ENCODE results near the gene MOB1A. TPM values are rescaled to one million over a fixed set of nuclear protein-coding genes. Genes with fewer than 3 reads are reported as not detected.

MOB1A gene
- total and polyA plus RNA-seq, 10 of the 15 experiments (the other 5 are each of a cell fraction or from before 2014, with no cell fraction given), result 41.2 to 232 (median 172) TPM

GRCh38 chr2:74181739-74182138 lies 3.1 kb upstream of the MOB1A start (continued):
- TF ChIP-seq, protein P1, sequence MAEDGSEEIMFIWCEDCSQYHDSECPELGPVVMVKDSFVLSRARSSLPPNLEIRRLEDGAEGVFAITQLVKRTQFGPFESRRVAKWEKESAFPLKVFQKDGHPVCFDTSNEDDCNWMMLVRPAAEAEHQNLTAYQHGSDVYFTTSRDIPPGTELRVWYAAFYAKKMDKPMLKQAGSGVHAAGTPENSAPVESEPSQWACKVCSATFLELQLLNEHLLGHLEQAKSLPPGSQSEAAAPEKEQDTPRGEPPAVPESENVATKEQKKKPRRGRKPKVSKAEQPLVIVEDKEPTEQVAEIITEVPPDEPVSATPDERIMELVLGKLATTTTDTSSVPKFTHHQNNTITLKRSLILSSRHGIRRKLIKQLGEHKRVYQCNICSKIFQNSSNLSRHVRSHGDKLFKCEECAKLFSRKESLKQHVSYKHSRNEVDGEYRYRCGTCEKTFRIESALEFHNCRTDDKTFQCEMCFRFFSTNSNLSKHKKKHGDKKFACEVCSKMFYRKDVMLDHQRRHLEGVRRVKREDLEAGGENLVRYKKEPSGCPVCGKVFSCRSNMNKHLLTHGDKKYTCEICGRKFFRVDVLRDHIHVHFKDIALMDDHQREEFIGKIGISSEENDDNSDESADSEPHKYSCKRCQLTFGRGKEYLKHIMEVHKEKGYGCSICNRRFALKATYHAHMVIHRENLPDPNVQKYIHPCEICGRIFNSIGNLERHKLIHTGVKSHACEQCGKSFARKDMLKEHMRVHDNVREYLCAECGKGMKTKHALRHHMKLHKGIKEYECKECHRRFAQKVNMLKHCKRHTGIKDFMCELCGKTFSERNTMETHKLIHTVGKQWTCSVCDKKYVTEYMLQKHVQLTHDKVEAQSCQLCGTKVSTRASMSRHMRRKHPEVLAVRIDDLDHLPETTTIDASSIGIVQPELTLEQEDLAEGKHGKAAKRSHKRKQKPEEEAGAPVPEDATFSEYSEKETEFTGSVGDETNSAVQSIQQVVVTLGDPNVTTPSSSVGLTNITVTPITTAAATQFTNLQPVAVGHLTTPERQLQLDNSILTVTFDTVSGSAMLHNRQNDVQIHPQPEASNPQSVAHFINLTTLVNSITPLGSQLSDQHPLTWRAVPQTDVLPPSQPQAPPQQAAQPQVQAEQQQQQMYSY (CRISPR knock-in tag; IDR thresholded peaks at IDR 0.05), result no peak
- no peak for TF ChIP-seq TBL1XR1 (IDR thresholded peaks at IDR 0.05; ENCODE audit: low read depth, low read length)
- peak; percentile 25; the same call in 1 of the 2 replicates for TF ChIP-seq SMC3 (IDR thresholded peaks at IDR 0.05; ENCODE audit: borderline replicate concordance, low read length)
- TF ChIP-seq HCFC1 (IDR thresholded peaks at IDR 0.05; ENCODE audit: low read length), result no peak
- no peak for TF ChIP-seq RCOR1 (conservative IDR thresholded peaks at IDR 0.05; ENCODE audit: low read depth, low read length)
- TF ChIP-seq SPI1 (IDR thresholded peaks at IDR 0.05; ENCODE audit: borderline replicate concordance, insufficient read depth, low read depth, low read length), result peak; percentile 95
- TF ChIP-seq, protein P2, sequence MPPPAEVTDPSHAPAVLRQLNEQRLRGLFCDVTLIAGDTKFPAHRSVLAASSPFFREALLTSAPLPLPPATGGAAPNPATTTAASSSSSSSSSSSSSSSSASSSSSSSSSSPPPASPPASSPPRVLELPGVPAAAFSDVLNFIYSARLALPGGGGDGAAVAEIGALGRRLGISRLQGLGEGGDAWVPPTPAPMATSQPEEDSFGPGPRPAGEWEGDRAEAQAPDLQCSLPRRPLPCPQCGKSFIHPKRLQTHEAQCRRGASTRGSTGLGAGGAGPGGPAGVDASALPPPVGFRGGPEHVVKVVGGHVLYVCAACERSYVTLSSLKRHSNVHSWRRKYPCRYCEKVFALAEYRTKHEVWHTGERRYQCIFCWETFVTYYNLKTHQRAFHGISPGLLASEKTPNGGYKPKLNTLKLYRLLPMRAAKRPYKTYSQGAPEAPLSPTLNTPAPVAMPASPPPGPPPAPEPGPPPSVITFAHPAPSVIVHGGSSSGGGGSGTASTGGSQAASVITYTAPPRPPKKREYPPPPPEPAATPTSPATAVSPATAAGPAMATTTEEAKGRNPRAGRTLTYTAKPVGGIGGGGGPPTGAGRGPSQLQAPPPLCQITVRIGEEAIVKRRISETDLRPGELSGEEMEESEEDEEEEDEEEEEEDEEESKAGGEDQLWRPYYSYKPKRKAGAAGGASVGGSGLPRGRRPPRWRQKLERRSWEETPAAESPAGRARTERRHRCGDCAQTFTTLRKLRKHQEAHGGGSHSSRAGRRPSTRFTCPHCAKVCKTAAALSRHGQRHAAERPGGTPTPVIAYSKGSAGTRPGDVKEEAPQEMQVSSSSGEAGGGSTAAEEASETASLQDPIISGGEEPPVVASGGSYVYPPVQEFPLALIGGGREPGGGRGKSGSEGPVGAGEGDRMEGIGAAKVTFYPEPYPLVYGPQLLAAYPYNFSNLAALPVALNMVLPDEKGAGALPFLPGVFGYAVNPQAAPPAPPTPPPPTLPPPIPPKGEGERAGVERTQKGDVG (CRISPR knock-in tag; IDR thresholded peaks at IDR 0.05), result no peak

Data from GM12878 (cell line).